ENCODE data around the gene SEMA6D.
"Not testable (repeated sequence)": the region's sequence is repeated elsewhere in the genome, so short reads cannot be mapped to it uniquely, and the experiment has no call there.

SEMA6D gene

DNA sequence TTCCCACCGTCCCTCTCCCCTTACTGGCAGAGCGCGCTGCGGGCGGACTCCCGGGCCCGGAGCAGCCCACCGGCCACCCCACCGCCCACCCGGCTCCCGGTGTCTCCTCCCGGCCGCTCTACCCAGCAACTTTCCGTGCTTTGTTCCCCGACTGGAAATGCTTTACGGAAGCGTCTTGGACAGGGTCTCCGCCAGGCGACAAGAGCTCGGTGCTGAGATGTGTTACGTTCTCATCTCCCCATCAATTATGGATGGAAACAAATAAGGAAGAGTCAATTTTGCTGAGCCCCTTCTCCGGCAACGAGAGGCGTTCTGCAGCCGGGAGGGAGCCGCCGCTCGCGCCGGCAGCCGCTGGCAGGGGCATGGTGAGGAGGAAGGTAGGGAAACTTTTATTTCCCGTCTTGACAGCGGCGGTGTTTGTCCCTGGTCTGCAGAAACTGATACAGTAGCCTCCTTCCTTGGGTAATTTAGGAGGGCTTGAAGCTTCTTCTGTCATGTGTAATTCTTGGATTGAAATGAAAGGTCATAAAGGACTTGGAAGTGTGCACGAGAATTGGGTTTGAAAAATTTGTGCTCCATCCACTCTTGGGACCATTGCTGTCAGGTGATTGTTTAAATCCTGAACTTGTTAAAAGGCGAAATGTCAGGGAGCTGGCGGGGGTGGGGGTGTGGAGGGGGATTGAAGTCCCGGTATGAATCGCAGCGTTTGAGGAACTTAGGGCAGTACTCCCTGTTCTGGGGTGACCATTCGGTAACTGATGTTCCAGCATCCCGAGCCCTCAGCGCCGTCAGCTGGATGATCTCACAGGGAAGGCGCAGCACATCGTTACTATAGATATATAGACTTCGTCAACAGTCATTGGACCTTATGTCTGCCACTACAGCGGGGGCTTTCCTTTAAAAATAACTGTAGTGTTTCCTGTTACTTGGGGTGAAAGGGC lies 1.5 kb downstream of the SEMA6D start:
- DNase-seq, result no peak
- ATAC-seq, result no peak

DNA sequence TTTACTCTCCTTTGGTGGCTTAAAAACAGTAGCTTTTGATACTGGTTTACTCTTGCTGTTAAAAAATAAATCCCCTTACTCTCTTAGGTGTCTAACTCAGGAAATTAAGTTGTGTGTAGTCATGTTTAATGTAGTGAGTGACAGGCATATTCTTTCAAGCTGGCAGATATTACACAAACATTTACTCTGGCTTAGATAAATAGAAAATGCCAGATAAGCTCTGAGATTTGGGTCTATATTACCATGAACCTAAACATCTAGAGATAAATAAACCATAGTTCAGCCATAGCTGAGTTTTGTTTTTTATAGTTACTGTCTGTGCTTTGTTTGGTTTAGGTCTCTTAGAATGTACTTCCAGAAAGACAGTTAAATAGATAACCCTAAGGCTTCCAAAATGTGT lies 2.4 kb downstream of the SEMA6D start:
- no peak for ATAC-seq
- no peak for DNase-seq

DNA sequence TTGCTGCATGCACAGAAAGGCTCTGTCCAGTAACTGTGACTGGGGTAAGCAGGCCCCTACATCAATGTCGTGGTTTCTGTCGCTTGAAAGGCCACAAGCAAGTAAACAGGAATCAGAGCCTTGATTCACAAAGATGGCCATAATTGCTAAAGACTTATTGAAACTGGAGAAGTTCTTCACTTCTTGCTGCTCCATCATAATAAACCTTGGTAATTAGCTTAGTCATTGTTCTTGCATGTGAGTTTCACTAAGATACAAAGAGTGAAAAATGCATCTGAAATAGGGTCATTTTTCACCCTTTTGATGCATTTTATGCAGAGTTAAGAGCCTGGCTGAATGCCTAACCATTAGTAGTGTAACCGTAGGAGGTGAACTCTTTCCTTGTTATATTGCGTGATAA lies 3.2 kb downstream of the SEMA6D start:
- DNase-seq, result no peak
- no peak for ATAC-seq

DNA sequence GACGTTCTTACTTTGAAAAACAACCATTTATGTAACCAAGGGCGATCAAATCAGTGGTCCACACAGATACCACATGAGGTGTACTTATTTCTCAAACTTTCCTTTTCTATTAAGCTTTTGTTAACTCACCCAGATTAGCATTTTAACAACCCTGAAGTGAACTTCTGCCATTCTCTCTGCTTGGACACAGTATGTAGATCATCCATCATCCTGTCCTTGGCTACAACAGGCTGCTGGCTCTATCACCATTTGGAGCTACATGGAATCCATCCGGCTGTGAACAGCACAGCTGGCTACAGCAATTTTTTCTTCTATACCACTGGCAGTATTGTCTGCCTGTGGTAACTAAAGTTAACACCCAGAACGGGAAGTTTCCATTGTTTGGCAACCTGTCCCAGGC lies 4.4 kb downstream of the SEMA6D start:
- DNase-seq (no peak), ATAC-seq (no peak)

DNA sequence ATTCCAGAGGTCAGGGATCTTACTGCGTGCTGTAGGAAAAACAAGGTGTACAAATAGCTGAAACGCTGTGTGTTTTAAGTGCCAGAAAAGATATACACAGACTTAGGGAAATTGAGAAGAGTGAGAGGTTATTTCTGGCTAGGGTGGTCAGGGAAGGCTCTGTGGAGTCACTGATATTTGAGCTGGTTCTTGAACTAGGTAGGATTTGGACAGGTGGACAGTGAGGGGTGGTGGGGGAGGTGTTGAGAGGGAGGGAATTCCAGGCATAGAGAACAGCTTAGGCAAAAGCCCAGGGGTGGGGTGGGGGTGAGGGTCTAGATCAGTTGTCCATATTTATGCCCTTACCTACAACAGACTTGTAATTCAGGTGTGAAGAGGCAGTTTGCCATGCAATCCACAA lies 7.0 kb downstream of the SEMA6D start:
- DNase-seq, result no peak
- ATAC-seq, result no peak

DNA sequence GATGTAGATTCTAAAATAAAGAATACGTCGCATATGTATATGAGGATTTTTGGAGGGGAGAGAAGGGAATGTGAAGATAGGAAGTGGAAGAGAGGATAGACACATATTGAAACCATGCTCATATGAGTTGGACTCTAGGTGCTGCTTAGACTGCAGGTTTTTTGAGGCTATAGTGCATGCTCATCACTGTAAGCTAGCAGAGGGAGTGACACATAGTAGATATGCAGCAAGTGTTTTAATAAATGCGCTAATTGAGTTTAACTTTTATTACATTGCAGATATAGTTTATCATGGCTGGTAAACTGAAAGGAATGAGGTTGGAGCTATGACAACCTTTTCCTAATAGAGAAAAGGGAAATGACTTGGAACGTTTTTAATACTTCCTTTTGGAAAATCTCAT lies 7.7 kb downstream of the SEMA6D start:
- DNase-seq (no peak), ATAC-seq (no peak)

DNA sequence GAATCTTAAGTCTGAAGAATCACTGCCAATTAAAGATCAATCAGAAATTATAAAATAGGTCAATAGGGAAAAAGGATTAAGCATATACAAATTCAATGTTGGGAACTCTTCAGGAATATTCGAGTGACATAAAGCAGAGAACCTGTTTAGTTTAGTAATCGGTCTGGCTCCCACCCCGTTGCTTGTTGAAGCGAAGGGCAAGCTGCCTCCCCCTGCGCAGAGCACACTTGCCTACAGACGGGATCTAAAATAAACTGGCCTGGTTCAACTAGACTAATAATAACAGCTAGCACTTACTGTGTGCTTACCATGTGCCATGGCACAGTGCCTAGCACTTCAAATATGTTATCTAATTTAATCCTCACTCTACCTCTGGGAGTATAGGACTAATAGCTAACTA lies 8.6 kb downstream of the SEMA6D start:
- ATAC-seq (no peak), DNase-seq (no peak)

DNA sequence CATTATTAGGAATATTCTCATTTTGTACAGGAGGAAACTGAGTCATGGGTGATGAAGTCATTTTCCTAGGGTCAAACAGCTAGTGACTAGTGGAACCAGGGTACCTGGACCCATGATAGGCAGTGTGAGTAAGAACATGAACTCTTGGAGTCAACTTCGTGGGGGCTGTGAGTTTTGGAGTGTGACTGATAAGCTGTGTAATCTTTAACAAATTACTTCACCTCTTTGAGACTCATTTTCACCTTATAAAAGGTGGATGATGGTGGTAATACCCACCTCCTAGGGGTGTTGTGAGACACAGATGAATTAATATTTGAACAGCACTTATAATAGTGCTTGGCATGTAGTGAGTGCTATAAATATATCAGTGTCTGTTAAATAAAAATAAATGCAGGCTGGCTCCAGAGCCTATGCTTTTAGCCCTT lies 9.1 kb downstream of the SEMA6D start:
- ATAC-seq (no peak), DNase-seq (no peak)

DNA sequence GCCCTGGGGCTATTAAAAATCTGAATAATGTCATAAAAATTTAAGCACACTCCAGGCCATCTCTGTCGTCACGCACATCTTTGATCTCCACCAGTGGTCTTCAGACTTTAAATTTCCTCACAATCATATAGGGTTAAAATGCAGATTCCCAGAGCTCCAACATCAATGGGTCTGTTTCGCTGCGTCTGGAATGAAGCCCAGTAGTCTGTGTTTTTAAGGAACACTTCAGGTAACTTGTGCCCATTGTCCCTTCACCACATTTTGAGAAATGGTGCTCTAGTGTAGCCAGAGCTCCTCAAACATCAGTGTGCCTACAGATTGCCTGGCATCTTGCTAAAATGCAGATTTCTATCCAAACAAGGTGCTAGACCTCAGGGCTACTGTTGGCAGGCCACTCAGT lies 9.8 kb downstream of the SEMA6D start:
- DNase-seq (no peak), ATAC-seq (no peak)

DNA sequence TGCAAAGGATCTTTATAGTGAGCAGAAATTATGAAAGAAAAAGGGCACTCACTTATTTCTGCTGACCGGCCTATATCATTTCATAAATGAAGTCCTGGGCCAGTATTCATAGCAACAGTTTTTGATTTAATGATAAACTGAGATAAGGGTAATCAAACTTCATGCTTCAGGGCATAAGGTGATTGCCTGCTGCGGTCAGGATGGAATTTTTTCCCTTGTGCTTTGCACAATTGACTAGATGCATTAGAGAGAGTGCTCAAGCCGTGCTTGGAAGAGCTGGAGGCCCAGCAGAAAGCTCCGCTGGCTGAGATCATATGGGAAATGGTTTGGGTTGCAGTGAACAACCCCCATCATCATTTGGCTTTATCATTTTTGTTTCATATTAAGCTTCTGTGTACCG lies 10.4 kb downstream of the SEMA6D start:
- no peak for ATAC-seq
- no peak for DNase-seq

DNA sequence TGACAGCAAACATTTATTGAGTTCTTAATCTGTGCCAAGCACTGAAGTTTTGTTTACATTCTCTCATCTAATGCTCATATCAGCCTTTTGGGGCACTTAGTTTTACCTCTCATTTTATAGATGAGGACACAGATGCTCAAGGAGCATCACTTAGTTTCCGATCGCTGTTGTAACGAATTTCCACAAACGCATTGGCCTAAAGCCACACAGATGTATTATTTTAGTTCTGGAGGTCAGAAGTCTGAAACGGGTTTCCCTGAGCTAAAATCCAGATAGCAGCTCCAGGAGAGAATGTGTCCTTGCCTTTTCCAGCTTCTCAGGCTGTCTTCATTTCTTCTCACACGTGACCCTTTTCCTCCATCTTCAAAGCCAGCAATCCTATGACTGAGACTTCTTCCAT lies 11.1 kb downstream of the SEMA6D start:
- DNase-seq (no peak), ATAC-seq (no peak)

DNA sequence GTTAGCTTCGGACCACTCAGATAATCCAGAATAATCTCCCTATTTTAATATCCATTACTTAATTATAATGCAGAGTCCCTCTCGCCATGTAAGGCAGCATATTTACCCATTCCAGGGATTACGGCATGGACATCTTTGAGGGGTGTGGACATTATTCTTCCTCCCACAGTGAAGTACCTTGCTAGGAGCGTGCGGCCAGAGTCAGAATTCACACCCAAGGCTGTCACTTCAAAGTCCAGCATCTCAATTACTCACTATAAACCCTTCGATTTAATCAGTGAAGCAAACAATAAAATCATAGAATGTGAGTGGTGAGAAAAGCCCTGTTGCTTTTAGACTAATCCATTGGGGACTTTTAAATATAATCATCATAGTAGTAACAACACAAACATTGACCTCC lies 11.6 kb downstream of the SEMA6D start:
- ATAC-seq, result no peak

DNA sequence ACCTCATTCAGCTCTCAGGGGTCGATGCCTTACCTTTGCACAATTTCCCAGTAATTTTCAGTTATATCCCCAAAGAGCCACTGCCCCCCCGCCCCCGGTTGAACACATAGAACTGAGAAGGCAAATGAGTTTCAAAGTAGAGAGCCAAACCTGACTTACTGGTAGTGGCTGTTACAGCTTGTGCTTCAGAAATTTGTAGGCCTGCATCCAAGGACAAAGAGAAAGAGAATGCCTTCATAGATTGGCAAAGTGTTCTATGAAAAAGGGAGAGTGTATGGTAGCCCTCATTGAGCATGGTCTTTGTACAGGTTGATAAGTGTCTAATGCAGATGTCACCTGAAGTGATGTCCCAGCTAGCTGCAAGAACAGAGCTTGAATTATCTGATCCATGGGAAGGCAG lies 13.9 kb downstream of the SEMA6D start:
- DNase-seq (no peak), ATAC-seq (no peak)

More for the DNA sequence above, 11.6 kb downstream of the SEMA6D start:
- DNase-seq, result no peak

DNA sequence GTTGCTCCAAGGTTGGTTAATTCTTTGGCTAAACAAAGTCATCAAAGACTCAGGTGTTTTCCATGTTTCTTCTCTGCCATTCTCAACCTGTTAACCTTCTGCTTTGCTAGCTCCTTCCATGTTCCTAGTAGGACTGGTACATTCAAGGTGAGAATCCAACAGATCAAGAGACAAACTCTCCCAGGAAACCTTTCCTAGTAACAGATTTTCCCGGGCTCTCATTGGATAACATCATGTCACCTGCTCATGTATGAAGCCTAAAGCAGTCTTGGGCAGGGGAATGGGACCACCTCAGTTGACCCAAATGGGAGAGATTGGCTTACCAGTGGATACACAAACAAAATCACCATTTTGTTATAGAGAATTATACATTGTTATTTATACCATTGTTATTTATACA lies 14.9 kb downstream of the SEMA6D start:
- DNase-seq, result no peak
- ATAC-seq, result no peak

DNA sequence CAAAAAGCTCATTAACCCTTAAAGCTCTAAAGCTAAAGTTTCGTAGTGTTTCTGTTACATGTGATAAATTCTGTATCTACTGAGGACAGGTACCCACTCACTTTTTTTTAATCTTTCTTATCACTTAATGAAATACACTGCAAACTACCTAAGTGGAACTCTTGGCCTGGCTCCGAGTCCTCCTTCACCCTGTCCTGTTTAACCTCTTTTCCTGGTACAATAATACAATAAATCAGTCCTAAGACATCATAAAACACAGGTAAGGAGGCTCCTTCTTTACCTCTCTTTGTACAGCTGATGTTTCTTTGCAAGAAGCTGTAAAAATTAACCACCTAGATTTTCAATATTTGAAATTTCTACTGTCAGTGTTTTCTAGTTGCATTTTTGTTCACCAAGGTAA lies 15.8 kb downstream of the SEMA6D start:
- DNase-seq, result no peak
- ATAC-seq, result no peak

DNA sequence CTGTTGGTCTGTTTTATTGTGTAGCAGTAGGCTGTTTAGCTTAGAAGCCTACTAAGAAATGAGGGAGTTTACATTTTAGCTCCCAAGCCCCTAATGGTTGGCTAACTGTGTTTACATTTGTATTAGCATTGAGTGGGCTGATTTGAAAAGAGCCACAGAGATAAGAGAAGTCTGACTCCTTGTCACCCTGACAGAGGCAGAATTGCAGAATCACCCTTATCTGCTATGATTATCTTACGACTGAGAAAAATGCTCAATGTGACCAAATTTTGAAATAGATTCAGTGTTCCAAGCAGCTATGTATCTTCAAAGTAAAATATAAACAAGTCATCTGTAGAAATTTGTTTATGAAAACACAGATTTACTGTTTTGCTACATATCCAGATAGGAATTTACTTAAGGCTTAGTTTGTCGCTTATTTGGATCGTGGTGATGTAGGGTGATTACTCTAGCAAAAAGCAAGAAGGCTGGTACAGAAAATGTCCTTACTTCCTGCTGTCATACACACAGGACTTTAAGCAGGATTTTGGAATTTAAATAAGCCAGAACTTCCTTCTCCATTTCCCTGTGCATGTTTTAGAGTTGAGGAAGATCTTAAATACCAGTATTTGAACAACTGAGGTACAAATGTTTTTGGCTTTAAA lies 19.0 kb downstream of the SEMA6D start:
- DNase-seq (no peak), ATAC-seq (no peak)

DNA sequence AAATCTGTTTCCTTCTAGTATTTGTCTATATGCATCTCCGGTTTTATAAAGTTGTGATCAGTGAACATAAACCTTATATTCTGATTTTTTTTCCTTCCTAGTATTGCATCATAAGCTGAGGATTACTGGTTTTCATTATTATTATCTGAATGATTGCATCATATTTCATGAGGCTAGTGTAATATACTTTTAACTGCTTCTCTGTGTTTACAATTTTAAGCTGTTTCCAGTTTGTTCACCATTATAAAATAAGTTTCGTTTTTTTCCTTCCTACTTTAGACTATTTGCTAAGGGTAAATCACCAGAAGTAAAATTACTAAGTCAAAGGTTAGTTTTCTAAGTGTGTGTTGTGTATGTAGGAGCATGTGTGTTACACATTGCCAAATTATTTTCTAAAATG lies 20.2 kb downstream of the SEMA6D start:
- no peak for ATAC-seq
- no peak for DNase-seq

DNA sequence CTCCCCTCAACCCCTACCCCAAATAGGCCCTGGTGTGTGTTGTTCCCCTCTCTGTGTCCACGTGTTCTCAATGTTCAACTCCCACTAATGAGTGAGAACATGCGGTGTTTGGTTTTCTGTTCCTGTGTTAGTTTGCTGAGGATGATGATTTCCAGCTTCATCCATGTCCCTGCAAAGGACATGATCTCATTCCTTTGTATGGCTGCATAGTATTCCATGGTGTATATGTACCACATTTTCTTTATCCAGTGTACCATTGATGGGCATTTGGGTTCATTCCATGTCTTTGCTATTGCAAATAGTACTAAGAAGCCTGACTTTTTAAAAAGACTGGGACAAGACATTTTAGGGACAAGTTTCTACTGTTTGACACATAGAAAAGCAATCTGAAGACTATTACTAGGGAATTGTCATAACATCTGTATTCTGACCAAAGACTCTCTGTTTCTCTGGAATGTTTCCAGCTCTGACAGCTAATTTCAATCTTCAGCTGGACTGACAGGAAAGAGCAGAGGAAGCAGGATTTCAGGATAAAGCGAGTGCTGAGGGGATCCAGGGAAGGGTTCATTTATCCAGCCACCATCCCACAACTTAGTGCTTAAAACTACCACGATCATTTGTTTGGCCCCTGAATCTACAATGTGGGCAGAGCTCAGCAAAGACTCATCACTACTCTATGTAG lies 21.0 kb downstream of the SEMA6D start:
- DNase-seq, ATAC-seq: not testable (repeated sequence)

DNA sequence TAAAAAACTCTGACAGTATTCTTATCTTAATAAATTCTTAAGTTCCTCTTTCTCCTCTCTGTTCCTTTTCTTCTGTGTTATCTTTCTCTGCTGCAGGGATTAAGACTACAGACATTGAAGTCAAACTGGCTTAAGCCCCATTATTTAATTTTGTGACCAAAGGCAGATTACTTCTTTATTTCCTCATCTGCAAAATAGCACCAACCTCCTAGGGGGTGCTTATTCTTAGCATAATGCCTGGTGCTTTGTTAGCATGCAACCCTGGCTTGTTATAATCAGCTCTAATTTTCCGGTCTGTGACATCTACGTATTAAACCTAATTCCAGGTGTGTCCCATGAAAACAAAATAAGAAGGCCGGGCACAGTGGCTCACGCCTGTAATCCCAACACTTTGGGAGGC lies 23.8 kb downstream of the SEMA6D start:
- no peak for DNase-seq
- no peak for ATAC-seq

DNA sequence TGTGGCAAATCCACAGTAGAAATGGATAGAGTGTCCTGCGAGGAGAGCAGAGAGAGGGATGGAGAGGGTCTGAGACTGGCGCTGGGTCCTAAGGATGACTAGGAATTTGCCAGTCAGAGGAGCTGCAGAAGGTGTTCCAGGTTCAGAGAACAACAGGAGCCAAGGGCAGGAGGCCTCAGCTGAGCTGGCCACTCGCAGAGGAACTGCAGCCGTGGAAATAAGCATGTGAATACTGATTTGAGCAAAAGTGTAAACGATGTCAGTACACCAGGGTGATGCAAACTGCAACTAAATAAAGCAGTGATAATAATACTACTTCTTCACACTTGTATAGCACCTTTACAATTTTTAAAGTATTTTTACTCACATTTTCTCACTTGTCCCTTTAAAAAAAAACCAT lies 24.6 kb downstream of the SEMA6D start:
- no peak for DNase-seq
- no peak for ATAC-seq

DNA sequence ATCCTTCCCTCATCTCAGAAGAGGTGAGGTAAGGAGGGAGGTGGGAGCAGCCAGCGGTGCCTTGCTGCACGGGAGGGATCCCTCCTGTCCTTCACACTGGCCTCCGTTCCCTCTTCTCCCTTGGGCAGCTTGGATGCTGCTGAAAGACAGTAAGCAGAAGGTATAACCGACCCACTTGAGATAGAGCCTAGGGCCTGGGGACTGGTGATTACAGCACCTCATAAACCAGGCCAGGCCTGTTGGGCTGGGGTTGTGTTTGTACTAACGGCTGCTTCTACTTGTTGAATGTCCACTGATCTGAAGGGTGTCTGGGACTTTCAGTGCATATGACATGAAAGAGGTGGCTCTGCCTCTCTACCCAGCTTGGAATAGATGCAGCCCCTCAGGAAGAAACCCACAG lies 25.0 kb downstream of the SEMA6D start:
- ATAC-seq, result no peak

DNA sequence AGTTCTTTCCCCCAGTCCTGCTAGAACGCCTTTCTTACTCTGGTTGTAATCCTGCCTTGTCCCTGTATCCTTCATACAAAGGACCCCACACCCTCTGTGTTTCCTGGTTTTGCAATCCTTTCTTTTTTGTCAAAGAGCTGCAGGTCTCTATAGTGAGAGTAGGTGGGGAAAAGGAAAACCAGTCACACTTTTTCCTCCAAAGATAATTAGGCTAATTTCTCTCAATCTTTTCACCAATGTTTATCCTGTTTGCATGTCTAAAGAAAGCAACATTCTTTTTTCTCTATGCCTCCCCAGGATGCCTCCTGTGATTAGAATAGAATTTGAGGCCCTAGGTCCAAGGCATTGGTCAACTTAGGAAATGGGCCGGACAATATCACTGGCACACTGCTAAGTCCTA lies 25.4 kb downstream of the SEMA6D start:
- no peak for DNase-seq
- ATAC-seq, result no peak

More for the DNA sequence above, 25.0 kb downstream of the SEMA6D start:
- no peak for DNase-seq

DNA sequence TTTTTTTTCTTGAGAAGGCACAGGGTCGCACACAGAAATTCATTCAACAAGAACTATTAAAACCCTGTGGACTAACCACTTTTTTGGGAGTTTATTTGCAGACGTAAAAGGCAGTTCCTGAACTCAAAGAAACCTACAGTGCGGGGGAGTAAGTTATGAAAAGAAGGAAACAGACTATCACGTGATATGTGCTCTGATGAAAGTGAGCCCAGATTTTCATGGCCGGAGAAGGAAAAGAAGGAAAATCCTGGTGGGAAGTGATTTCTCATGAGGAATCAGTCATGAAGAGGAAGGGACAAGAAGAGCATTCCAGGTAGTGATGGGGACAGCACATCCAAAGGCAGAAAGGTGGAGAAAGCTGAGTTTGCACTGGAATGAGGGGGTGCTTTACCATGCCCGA lies 26.1 kb downstream of the SEMA6D start:
- DNase-seq, result no peak

More for the DNA sequence above, 26.1 kb downstream of the SEMA6D start:
- ATAC-seq, result no peak

Measured in stimulated activated naive CD8-positive, alpha-beta T cell treated with anti-CD3 and anti-CD28 coated beads, Interleukin-15, Interleukin-2, amounts not matched to agents 100 U/mL and 50 U/mL, for 24 hours (primary cell).